Globus pallidus (tissue), 1 donor: Measurements from ENCODE around the gene IDH3G.

Experiments used
- DNase-seq: peaks from one replicate; pipeline ENCODE4 v3.0.0-alpha.2; 2015; ENCODE audit warnings: low spot score

IDH3G gene

GRCh38 chrX:153816831-153817690 is 22.9 kb upstream of the IDH3G start:
- DNase-seq: no peak

- no peak for DNase-seq
Measured at GRCh38 chrX:153814591-153815315, 20.6 kb upstream of the IDH3G start.

DNA sequence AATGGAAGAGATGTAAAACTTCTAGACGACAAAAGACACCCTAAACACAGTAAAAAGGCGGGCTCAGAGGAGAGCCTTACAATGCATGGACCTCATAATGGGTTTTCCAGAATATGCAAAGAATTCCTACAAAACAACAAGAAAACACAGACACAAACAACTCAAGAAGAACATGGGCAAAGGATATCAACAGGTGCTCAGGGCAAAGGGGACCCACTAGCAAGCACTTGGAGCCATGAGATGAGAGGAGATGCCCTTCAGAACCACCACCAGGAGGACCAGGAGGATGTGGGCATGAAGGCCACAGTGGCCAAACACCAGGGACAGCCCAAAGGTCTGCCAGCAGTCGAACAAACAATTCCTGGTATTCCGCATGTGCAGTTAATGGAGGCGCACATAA is 19.0 kb upstream of the IDH3G start:
- no peak for DNase-seq

DNA sequence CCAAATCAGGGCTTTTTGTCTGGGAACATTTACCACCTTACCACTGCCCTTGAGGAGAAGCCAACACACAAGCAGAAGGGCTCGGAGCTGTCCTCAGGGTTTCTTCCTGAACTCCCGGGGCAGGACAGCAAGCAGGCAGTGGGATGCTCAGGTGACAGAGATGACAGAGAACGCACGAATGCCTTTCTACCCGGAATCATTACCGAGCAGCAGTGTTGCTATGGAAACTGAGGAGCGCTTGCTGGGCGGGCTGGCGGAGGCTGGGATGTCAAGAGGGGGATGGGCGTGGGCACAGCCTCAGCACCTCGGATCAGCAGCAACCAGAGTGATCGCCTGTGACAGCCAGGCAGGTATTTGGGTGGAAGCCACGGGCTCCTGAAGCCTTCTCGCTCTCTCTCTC is 18.0 kb upstream of the IDH3G start:
- no peak for DNase-seq

DNA sequence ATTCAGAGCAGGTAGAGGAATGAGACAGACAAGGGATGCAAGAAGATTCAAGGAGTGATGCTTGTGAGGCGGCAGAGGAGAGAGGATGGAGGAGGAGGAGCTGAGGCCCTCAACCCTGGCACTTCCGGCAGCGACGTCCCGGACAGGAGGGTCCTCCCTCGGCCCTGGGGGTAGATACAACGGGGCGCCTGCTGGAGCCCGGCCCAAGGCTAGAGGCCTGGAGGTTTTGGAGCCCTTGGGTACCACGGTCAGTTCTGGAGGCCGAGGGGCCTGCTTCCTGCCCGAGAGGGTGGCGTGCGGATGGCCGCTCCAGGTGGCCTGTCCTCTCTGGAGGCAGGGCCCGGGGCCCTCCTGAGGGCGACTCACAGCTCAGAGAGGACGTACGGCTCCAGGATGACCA is 13.8 kb upstream of the IDH3G start:
- DNase-seq: no peak

DNA sequence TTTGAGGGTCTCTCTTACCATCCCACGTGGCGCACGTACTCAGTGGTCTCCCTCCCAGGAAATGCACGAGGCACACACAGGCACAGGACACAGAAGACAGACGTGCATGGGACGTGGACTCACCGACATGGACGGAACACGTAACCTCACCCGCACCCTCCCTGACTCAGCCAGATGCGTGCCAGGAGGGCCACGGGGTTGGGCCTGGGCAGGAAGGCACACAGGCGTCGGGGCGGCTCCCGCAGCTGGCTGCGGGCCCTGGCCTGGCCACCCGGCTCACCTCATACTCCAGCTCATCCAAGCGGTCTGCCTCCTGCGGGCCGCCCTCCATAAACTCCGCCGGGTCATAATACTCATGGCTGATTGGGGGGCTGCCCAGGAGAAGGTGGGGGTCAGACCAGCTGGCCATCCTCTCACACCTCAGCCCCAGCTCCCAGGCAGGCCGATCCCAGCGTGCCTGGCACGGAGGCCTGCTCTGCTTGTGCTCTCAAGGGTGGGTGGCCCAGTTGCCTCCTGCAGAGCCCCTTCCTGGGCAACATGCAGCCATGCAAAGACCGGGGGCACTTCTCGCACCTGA is 12.9 kb upstream of the IDH3G start:
- DNase-seq: no peak

DNA sequence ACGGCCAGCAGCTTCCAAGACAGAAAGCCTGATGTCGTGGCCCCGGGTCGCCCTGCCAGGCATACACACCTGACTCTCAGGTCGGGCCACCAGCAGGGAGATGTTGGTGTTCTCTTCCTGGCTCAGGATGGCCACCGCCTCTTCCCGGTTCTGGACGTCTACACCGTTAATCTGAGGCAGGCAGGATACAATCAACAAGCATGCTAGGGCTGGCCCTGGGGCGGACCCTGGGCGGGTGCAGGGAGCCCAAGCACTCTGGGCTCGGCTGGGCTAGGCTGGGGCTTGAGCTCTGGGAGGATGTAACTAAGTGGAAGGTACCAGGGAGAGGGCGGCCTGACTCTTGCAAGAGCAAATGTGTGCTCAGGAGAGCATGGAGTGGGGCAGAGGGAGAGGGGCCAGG is 11.3 kb upstream of the IDH3G start:
- DNase-seq: no peak

GRCh38 chrX:153804621-153805020 is 10.4 kb upstream of the IDH3G start:
- DNase-seq: no peak

DNA sequence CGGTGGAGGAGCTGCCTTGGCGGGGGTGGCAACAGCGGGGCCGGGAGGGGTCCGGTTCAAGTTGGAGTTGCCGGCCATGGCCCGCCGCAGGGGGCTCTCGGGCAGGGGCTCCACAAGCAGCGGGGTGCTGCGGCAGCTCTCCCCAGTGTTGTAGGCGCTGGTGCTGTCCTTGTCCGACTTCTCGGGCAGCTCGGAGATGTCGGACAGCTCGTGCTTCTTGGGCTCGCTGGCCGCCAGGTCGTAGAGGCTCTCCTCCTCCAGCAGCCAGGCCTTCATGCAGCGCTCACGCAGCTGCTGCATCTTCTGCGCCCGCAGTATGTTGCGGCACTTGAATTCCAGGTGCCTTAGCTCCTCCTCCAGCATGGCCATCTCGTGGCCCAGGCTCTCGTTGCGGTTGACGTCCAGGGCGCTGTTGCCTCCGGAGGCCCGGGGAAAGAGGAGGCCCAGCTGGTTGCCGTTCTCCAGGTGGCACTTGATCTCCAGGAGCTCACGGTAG is 10.0 kb upstream of the IDH3G start:
- no peak for DNase-seq

GRCh38 chrX:153803211-153804099 is 9.3 kb upstream of the IDH3G start:
- DNase-seq: no peak

- DNase-seq: no peak
Measured at GRCh38 chrX:153802513-153803045, 8.4 kb upstream of the IDH3G start.

DNA sequence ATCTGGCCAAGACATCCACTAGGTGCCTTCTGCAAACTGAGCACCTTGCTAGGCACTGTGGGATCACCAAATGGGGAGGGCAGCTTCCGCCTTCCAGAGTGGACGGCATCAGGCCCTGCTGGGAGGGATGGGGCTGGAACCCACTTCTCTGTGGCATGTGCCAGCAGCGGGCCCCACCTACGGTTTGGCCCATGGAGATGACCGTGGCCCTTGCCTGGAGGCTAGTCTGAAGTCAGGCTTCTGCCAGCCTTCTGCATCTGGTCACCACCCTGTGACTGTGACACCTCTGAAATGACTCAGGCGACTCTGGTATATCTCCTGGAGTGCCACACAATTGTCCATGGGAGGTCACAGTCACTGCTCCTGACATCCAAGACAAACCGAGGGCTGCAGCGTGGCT is 7.5 kb upstream of the IDH3G start:
- no peak for DNase-seq

- DNase-seq: no peak
Measured at GRCh38 chrX:153800746-153801145, 6.6 kb upstream of the IDH3G start.

- DNase-seq: no peak
Measured at GRCh38 chrX:153800177-153800722, 6.1 kb upstream of the IDH3G start.

- no peak for DNase-seq
Measured at GRCh38 chrX:153799326-153799725, 5.2 kb upstream of the IDH3G start.

- DNase-seq: no peak
Measured at GRCh38 chrX:153797415-153798015, 3.3 kb upstream of the IDH3G start.

DNA sequence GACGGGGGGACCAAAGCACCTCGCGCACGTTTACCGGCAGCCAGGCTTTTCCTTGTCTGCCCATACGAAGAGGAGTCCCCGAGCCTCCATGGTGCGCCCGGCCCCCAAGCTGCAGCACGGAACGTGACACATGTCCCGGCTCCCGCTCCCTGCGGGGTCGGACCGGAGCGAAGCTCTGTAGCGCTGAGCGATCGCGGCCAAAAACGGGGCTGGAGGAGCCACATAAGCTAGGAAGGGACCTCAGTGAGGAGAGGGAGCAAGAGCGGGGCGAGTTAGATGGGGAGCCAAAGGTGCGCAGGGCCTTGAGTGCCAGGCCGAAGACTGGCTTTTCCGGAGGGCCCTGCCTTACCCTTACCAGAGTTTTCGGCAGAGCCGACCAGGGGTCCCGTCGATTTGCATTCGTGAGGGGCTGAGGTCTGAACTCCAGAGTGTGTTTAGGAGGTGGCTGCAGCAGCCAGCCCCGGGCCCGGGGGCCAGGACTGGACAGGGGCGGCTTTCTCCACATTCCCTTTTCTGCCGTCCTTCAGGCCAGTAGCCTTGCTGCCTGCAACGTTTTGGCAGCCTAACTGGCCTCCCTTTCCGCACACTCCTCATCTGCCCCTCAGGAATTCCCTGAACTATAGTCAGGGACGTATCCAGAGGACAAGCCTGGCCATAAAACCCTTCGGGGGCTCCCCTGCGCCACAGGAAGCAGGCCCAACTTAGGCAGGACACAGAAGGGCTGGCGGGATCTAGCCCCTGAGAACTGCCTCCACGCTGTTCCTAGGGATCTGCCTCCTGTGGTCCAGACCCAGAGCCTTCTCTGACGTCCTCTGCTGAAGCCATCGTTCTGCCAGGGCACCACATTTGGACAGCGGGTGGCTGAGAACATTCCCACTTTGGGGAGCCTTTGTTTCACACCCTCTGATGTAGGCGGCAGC is 982 bp upstream of the IDH3G start:
- no peak for DNase-seq

- DNase-seq: no peak
Measured at GRCh38 chrX:153793291-153793690, 884 bp downstream of the IDH3G start.

DNA sequence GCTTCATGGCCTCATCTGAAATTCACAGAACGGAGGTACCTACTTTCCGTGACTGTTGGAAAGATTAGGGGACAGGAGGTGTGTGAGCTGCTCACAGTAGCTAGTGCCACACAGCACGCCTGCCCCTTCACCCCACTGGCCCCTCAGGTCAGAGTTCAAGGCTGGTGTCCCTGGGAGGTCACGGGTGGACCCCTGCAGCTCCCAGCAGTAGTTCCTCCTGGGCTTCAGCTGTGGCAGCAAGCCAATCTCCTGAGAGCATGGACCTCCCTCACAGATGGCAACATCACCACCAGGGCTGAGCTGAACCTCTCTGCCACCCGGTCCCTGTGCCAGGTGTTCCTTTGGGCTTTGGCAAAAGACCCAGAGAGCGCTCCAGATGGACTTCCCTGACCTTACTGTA is 1.8 kb downstream of the IDH3G start:
- DNase-seq: no peak
